GM18499 (cell line): ENCODE results near the gene C9orf50.

Source experiments
- ATAC-seq: cut with Tn5 transposase; IDR thresholded peaks from one replicate; pipeline ENCODE4 v1.9.1; 2021; ENCODE audit warnings: moderate number of reproducible peaks; ENCODE audit not compliant: insufficient read depth, unreplicated experiment

Gene C9orf50

DNA sequence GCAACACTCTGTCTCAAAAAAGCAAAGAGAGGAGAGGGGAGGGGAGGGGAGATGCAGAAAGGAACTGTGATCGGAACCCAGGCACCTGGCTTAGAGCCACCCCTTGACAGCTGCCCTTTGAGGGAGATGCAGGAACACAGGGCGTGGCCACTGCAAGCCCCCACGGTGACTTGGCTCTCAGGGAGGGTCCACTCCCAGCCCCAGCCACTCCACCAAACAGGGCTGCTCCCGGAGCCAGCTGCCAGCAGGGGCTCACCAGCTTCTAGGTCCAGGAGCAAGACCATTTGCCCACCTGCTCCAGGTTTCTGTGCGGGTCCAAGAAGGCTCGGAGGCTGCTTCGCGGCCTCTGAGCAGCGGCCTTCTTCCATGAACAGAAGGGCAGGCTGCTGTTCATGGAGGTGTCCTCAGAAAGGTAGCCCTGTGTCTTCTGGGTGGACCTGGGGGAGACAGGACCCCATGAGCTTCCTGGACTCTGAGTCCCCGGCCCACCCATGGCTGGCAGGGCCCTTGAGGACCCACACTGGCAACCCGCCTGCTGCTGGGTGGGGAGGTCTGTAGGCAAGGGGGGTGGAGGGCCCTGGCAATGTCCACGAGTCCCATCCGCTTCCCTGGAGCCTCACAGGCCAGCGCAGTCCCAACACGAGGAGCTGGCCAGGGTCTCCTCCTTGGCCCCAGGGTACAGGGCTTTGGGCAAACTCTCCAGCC lies 7.9 kb downstream of the C9orf50 start:
- no peak for ATAC-seq

DNA sequence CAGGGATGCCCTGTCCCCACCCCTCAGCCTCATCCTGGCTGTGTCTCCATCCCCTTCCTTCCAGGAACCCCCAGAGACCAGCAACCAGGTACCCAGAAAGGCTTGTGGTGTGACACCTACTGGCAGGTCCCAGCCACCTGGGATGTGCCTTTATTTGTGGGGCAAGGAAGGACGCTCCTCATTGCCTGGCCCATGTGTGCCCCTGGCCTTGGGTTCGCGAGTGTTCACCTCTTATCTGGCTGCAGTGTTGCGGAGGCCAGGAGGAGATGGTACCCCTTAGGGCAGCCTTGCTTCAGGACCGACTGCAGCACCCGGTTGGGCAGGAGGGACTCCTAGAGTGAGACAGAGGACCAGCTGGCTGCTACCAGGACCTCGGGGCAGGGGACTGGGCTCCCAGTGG lies 8.8 kb downstream of the C9orf50 start:
- ATAC-seq, result no peak

DNA sequence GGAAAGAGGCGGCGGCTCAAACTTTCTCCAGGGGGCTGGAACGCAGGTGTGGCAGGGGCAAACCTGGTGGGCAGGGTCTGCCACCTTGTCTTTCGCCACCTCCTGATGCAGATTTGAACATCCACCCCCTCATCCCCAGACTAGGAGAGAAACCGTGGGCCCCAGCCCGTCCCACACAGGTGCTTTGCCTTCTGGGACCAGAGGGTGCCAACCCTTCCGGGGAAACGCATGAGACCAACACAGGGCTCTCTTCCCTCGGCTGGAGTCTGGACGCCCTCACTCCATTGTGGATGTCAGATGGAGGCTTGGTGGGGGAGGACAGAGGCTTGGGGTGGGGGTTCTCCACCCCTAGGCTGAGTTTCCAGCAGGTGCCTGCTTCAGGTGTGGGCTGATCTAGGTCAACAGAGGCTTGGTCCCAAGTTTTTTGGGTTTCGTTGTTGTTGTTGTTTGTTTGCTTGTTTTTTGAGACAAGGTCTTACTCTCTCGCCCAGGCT lies 9.5 kb downstream of the C9orf50 start:
- ATAC-seq, result no peak

DNA sequence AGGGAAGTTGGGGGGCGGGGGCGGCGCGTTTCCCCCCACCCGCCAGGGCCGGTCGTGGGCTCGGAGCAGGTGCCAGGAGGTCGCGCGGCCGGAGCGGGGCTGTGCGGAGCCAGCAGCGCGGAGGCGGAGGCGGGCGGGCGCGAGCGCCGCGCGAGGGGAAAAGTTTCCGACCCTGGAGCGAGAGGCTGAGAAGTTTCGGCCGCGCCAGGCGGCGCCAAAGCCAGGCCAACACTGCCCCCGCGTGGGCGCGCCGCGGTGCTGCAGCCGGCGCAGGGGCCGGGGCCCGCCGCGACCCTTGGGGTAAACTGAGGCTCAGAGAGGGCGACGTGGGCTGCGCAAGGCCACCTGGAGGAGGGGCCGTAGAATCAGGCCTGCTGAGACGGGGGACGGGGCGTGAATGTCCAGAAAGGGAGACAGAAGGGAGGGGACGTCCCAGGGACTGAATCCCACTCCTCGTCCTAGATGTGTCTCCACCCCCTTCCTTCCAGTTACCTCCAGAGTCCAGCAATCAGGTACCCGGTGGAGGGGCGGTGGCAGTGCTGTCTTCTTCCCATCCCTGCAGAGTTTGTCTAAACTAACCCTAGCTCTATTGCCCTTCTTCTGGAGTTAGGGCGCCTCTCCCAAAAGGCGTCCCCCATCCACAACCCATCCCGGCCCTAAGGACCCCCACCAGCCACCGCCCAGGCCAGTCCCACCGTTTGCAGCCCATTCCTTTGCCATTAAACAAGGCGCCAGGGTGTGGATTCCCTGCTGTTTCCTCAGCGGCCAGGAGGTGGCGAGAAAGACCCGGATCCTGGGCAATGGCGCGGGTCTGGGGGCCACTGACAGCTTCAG lies 10.2 kb downstream of the C9orf50 start:
- ATAC-seq, result no peak

DNA sequence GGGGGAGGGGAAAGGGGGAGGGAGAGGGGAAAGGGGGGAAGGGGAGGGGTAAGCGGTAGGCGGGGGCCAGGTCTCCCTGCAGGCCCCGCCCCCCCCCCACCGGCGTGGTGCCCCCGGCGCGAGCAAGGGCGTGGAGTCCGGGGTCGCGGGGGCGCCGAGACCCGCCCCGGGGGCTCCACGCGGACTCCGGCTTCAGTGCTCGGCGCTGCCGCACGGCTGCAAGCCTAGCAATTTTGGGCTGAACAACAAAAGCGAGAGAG lies 10.8 kb downstream of the C9orf50 start:
- ATAC-seq, result no peak

GRCh38 chr9:129609486-129610212 lies 11.3 kb downstream of the C9orf50 start:
- no peak for ATAC-seq

- no peak for ATAC-seq
Observed at GRCh38 chr9:129608561-129609481, 12.1 kb downstream of the C9orf50 start.

- no peak for ATAC-seq
Observed at GRCh38 chr9:129607027-129607387, 13.9 kb downstream of the C9orf50 start.

DNA sequence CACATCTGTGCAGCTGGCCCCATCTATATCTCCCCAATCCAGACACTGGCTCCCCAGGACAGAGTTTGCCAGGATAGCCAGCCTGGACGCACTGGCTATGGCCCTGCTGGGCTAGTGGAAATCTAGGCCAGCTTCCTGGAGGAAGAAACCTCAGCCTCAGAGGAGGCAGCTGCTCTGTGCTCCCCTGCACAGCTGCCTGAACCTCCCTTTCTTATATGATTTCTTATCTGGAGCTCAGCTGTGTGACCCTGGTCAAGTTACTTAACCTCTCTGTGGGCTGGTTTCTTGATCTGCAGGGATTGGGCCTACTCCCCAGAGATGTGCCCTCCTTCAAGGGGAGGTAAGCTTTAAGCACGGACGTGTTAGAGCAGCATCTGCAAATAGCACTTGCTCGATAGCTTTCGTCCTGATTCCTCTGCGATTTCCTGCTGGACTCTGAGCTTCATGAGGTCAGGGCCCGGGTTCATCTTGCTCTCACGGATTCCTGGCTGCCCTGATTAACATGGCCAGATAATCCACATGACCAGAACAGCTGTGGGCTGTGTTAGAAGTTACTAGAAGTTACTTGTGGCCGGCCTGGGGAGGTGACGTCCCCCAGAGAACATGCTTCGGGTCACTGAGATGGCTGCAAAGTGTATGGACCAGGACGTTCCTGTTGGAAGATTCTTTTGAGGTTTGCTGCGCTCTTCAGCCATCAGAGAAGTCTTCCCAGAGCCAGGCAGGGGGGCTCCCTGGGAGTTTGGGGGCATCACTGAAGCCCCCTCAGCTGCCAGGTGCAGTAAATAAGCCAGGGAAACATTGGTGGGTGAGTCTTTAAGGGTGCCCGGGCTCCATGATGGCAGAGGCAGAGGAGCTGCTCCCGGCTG lies 14.5 kb downstream of the C9orf50 start:
- no peak for ATAC-seq

GRCh38 chr9:129604766-129605163 lies 16.1 kb downstream of the C9orf50 start:
- no peak for ATAC-seq

DNA sequence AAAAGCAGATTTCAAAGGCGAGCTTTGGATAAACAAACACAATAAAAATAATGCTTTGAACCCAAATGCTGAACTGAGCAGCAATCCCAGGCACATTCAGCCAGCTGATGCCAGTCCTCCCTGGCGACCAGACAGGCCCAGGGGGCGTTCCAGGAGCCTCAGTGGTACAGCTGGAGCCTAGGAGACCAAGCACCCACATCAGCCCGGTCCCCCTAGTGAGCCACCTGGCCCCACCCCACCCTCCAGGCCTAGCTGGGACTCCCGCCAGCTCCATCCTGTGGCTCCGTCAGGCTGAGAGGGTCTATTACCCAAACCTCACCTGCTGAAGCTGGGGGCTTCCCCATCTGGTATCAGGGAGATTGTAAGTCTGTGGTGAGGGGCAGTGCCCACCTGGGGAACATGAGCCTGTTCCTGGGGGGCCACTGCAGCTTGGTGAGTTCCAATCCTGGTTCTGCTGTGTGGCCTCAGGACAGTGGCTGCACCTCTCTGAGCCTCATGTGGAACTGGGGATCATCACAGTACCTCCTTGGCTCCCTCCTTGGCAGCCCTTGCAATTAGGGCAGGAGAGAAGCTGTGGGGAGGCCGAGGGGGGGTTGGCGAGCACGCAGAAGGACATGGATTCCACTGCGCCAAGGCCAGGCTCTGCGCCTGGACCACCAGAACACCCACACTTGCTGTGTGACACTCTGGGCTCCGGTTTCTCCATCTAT lies 16.7 kb downstream of the C9orf50 start:
- ATAC-seq, result no peak

GRCh38 chr9:129602598-129603415 lies 18.1 kb downstream of the C9orf50 start:
- ATAC-seq, result no peak

GRCh38 chr9:129601082-129601674 lies 19.7 kb downstream of the C9orf50 start:
- ATAC-seq, result no peak

DNA sequence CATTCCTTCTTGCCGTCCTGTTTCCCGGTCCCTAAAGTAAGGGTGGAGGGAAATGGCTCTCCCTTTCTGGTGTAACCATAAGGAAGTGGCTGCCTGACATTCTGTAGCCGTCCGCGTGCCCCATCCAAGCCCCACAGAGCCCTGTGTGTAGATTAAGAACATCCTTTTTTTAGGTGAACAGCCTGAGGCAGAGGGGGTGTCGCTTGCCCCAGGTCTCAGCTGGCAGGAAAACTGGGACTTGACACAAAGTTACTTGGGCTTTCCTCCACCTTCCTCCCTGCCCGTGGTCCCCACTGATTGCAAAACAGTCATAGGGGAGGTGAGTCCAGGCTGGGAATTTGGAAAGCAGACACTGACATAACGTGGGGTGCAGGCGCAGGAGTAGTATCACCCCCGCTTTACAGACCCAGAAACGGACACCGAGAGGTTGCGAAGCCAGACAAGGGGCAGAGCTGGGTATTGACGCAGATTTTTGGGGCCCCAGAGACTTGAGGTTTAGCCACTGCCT lies 22.8 kb downstream of the C9orf50 start:
- no peak for ATAC-seq

DNA sequence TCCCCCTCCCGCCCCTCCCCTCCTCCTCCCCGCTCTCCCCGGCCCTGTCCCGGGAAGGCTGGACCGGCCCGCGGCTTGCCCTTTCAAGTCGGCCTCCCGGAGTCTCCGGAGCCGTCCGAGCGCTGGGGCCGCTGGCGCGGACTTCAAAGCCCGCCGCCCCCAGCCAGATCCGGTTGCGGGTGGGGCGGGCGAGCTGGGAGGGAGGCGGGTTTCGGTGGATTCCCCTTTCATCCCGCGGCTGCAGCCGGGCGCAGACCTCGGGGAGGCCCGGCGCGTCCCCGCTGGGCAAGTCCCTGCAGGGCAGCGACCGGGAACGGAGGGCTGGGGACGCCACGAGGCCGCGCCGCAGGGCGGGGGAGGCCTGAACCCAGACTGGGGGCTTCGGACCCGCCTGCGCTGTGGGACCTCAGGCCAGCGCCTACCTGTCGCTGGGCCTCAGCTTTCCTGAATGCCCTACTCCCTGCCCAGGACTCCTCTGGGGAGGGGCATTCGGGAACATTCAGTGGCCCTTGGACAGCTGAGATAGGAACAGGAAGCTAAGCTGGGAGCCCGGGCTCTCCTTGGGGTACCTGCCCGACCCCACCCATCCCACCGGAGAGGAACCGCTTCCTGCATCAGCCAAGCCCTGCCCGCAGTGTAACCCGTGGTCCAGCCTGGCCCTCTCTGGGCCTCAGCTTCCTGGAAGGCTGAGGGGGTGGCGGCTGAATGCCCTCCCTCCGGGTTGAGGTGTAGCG lies 23.4 kb downstream of the C9orf50 start:
- no peak for ATAC-seq

DNA sequence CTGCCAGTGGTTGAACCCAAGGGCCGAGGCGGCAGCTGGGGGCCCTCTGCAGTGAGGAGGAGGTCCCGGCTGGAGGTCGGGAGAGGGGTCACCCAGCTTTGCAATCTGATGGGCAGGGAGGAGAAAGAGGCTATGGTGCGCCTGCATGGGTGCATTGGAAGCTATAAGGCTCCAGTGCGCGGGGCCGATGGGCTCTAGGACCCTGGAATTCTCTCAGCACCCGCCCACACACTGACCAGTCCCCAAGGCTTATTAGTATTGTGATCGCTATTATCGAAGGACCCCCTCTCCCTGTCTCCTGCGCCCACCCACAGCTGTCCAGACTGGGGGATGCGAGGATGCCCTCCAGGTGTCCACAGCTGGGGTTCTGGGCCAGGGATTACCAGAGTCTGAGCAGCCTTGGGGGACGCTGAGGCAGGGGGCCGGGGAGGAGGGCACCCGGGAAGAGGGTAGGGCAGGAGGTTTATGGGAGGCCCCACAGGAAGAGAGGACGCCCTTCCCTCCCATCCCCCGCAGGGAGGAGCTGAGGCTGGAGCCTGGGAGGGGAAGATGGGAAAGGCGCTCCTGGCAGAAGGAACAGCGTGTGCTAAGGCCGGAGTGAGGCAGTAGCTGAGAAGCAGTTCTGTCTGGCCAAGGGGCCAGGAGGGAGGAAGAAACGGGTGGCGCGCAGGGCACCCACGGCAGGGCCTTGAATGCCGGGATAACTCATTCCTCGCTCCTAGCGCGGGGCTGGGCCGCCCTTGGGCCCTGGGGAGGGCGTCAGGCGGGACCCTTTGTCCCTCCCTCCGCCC lies 24.2 kb downstream of the C9orf50 start:
- ATAC-seq, result no peak
